HFFc6 (cell line): ENCODE measurements around the gene SDCBP2. TPM values are rescaled to one million over a fixed set of nuclear protein-coding genes. Genes with fewer than 3 reads are reported as not detected.

Source experiments
- DNase-seq: peaks from one replicate; pipeline ENCODE4 v3.0.0-alpha.2; 2018
- H3K27ac Mint-ChIP-seq: 2 replicates; pipeline ENCODE4 v1.8.0; 2020; ENCODE audit warnings: mild to moderate bottlenecking, mixed read lengths
- H3K27me3 Mint-ChIP-seq: 2 replicates; pipeline ENCODE4 v1.8.0; 2021; ENCODE audit warnings: mild to moderate bottlenecking, moderate library complexity, mixed read lengths; ENCODE audit not compliant: insufficient read depth
- H3K36me3 Mint-ChIP-seq: 2 replicates; pipeline ENCODE4 v1.8.0; 2021; ENCODE audit warnings: low read depth, mixed read lengths
- H3K4me1 Mint-ChIP-seq: 2 replicates; pipeline ENCODE4 v1.8.0; 2020; ENCODE audit warnings: low read depth, mixed read lengths
- H3K4me3 Mint-ChIP-seq: 2 replicates; pipeline ENCODE4 v1.8.0; 2020; ENCODE audit warnings: mild to moderate bottlenecking, moderate library complexity, mixed read lengths
- H3K9me3 Mint-ChIP-seq: 2 replicates; pipeline ENCODE4 v1.8.0; 2020; ENCODE audit warnings: mild to moderate bottlenecking, mixed read lengths
- CTCF ChIP-seq: fragments of 200-600 bp; sonication (generic); IDR thresholded peaks from 2 replicates; pipeline ENCODE4 v1.5.0; 2021; ENCODE audit warnings: antibody characterized with exemption, mild to moderate bottlenecking
- total RNA-seq, 6 experiments: library from RNA; stranded (reverse); fragmentation: NEBNext Ultra II Directional; extraction: Animal tissue kit (Norgen Biotek cat#: 25700); gene quantifications; 2 replicates in 1 of 6; 3 replicates in 5 of 6; pipeline ENCODE4 v1.2.3, GENCODE V29; 2021

SDCBP2 gene
- total RNA-seq, 6 experiments from 2014 or later = 0.51 to 1.5 (median 0.76) TPM

GRCh38 chr20:1296922-1297321 is 32.0 kb downstream of the SDCBP2 start:
- no peak for DNase-seq
- H3K4me1 Mint-ChIP-seq = peaks cover 16% of the 10 kb centered on the region
- H3K36me3 Mint-ChIP-seq = no peaks in the 10 kb centered on the region; the same call in 1 of the 2 replicates
- H3K9me3 Mint-ChIP-seq = no peaks in the 10 kb centered on the region
- no peaks in the 10 kb centered on the region; the same call in none of the 2 replicates for H3K27me3 Mint-ChIP-seq
- no peak overlapping the region for H3K27ac Mint-ChIP-seq
- H3K4me3 Mint-ChIP-seq = no peak overlapping the region
- TF ChIP-seq CTCF = no peak

- peaks cover 20% of the 10 kb centered on the region for H3K4me1 Mint-ChIP-seq
- H3K27me3 Mint-ChIP-seq = peaks cover 2% of the 10 kb centered on the region
- no peak overlapping the region for H3K4me3 Mint-ChIP-seq
- no peak for TF ChIP-seq CTCF
- no peak for DNase-seq
- no peaks in the 10 kb centered on the region for H3K9me3 Mint-ChIP-seq
- no peaks in the 10 kb centered on the region; the same call in 1 of the 2 replicates for H3K36me3 Mint-ChIP-seq
- no peak overlapping the region for H3K27ac Mint-ChIP-seq
These were observed 32.8 kb downstream of the SDCBP2 start for GRCh38 chr20:1296117-1296610.

GRCh38 chr20:1295276-1295930 is 33.5 kb downstream of the SDCBP2 start:
- DNase-seq = no peak
- no peak overlapping the region for H3K4me3 Mint-ChIP-seq
- peaks cover 15% of the 10 kb centered on the region for H3K4me1 Mint-ChIP-seq
- peaks cover 2% of the 10 kb centered on the region for H3K27me3 Mint-ChIP-seq
- no peaks in the 10 kb centered on the region for H3K9me3 Mint-ChIP-seq
- no peaks in the 10 kb centered on the region; the same call in 1 of the 2 replicates for H3K36me3 Mint-ChIP-seq
- no peak overlapping the region for H3K27ac Mint-ChIP-seq
- no peak for TF ChIP-seq CTCF

- no peak for TF ChIP-seq CTCF
- no peaks in the 10 kb centered on the region for H3K9me3 Mint-ChIP-seq
- H3K4me3 Mint-ChIP-seq = no peak overlapping the region
- peaks cover 2% of the 10 kb centered on the region for H3K27me3 Mint-ChIP-seq
- H3K27ac Mint-ChIP-seq = no peak overlapping the region
- peaks cover 14% of the 10 kb centered on the region for H3K4me1 Mint-ChIP-seq
- no peaks in the 10 kb centered on the region; the same call in 1 of the 2 replicates for H3K36me3 Mint-ChIP-seq
- no peak for DNase-seq
These were observed 34.4 kb downstream of the SDCBP2 start for GRCh38 chr20:1294497-1294896.

- H3K9me3 Mint-ChIP-seq = no peaks in the 10 kb centered on the region
- H3K27ac Mint-ChIP-seq = no peak overlapping the region
- no peak for TF ChIP-seq CTCF
- peaks cover 2% of the 10 kb centered on the region for H3K27me3 Mint-ChIP-seq
- H3K4me1 Mint-ChIP-seq = peaks cover 14% of the 10 kb centered on the region
- no peak for DNase-seq
- no peak overlapping the region for H3K4me3 Mint-ChIP-seq
- no peaks in the 10 kb centered on the region; the same call in 1 of the 2 replicates for H3K36me3 Mint-ChIP-seq
These were observed 35.1 kb downstream of the SDCBP2 start for GRCh38 chr20:1293641-1294379.
